ENCODE data around the gene MGAM2. TPM values are rescaled to one million over a fixed set of nuclear protein-coding genes. Genes with fewer than 3 reads are reported as not detected.

The MGAM2 gene
- total RNA-seq, 1 experiment from 2014 or later: not detected

DNA sequence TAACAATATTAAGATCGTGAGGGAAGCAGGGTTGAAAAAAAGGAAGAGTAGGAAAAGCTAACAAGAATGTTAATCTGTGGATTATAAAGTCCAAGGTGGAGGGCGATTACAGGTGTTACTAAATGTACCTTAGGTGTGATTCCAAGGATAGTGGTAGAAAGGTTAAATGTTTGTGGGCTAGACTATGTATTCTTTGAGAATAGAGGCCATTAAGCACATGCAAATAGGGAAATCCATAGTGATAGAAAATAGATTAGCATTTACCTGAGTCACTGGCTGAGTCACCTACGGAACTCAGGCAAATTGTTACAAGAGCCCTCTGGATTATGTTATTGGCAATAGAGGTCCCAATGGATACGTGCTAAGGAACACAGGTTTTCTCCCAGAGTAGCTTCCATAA is 9.0 kb downstream of the MGAM2 start:
- intact Hi-C loops (cut with micrococcal nuclease): no loop called here
- CTCF ChIA-PET: no interaction called here
- TF ChIP-seq CTCF (IDR thresholded peaks at IDR 0.05; ENCODE audit: unreplicated experiment): no peak
- H3K27ac Mint-ChIP-seq (ENCODE audit: low read depth, unreplicated experiment): no peak overlapping the region
- no peaks in the 10 kb centered on the region for H3K36me3 Mint-ChIP-seq (ENCODE audit: insufficient read depth, unreplicated experiment)
- POLR2A ChIA-PET: no interaction called here
- DNase-seq (ENCODE audit: unreplicated experiment): no peak
- no peaks in the 10 kb centered on the region for H3K4me1 Mint-ChIP-seq (ENCODE audit: insufficient read depth, unreplicated experiment)
- no TSS peak for BruUV-seq (replicated peaks)
- no peaks in the 10 kb centered on the region for H3K9me3 Mint-ChIP-seq (ENCODE audit: unreplicated experiment)
- H3K27me3 Mint-ChIP-seq (ENCODE audit: insufficient read depth, unreplicated experiment): peaks cover 22% of the 10 kb centered on the region
- H3K4me3 Mint-ChIP-seq (ENCODE audit: unreplicated experiment): no peak overlapping the region

DNA sequence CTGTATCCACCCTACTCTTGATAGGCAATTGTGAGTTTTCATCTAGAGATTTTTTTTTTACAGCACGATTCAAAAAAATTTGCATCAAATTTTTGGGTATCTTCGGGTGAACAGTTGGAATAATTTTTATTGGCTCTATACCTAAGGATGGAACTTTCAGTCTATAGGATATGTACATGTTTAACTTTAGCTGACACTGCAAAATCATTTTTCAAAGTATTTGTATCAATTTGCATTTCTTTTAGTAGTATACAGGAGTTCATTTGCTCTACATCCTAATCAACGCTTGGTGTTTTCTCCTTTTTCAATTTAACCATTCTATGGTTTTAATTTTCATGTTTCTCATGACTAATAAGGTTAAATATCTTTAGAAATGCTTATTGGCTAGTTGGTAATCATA is 11.7 kb downstream of the MGAM2 start:
- peaks cover 22% of the 10 kb centered on the region for H3K27me3 Mint-ChIP-seq (ENCODE audit: insufficient read depth, unreplicated experiment)
- no peak for TF ChIP-seq CTCF (IDR thresholded peaks at IDR 0.05; ENCODE audit: unreplicated experiment)
- DNase-seq (ENCODE audit: unreplicated experiment): no peak
- no peaks in the 10 kb centered on the region for H3K36me3 Mint-ChIP-seq (ENCODE audit: insufficient read depth, unreplicated experiment)
- ChIA-PET CTCF (interaction anchor here (0.6 to 1.1 kb wide), 3 partner anchors 11 to 13 kb away, joined by 3 to 6 read pairs (median 3); no protein-coding TSS in a partner anchor), POLR2A (no interaction called here)
- H3K4me1 Mint-ChIP-seq (ENCODE audit: insufficient read depth, unreplicated experiment): no peaks in the 10 kb centered on the region
- no peaks in the 10 kb centered on the region for H3K9me3 Mint-ChIP-seq (ENCODE audit: unreplicated experiment)
- H3K4me3 Mint-ChIP-seq (ENCODE audit: unreplicated experiment): no peak overlapping the region
- BruUV-seq (replicated peaks): no TSS peak
- intact Hi-C loops (cut with micrococcal nuclease): no loop called here
- no peak overlapping the region for H3K27ac Mint-ChIP-seq (ENCODE audit: low read depth, unreplicated experiment)

DNA sequence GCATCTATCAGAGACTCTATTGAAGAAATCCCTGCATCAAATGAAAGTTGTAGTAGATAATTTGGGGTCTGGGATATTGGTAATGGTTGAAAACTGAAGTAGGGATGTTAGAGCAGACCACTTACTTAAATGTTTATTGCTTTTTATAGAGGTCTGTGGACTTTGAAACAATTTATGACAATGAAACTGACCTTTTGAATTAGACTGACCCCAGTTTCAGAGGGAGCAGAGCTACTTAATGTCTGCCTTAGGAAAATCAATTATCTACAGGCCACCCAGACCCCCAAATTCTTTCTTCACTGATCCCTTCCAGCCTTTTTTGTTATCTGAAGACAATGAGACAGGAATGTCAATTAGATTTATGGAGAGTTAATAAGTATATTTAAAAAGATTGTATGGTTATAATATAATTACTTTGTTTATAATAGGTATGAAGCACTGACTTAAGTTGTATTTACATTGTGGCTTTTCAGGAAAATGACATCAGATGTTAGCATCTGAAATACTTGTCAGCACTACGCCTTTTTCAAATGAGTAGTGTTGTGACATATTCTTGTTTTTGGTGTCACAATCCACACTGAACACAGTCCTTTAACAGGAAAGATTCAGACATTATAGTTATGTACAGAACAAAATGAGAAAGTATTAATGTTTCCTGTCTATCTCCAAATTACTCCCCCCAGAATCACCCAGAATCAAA is 13.9 kb downstream of the MGAM2 start:
- CTCF ChIA-PET: interaction anchor here (0.6 kb wide), 1 partner anchor 493 kb away, joined by 3 read pairs; no protein-coding TSS in a partner anchor
- Mint-ChIP-seq H3K4me1 (ENCODE audit: insufficient read depth, unreplicated experiment) (no peaks in the 10 kb centered on the region), H3K9me3 (ENCODE audit: unreplicated experiment) (no peaks in the 10 kb centered on the region), H3K36me3 (ENCODE audit: insufficient read depth, unreplicated experiment) (no peaks in the 10 kb centered on the region), H3K4me3 (ENCODE audit: unreplicated experiment) (no peak overlapping the region), H3K27me3 (ENCODE audit: insufficient read depth, unreplicated experiment) (peaks cover 15% of the 10 kb centered on the region), H3K27ac (ENCODE audit: low read depth, unreplicated experiment) (no peak overlapping the region)
- DNase-seq (ENCODE audit: unreplicated experiment): no peak
- TF ChIP-seq CTCF (IDR thresholded peaks at IDR 0.05; ENCODE audit: unreplicated experiment): no peak
- POLR2A ChIA-PET: no interaction called here
- intact Hi-C loops (cut with micrococcal nuclease): no loop called here
- BruUV-seq (replicated peaks): no TSS peak

DNA sequence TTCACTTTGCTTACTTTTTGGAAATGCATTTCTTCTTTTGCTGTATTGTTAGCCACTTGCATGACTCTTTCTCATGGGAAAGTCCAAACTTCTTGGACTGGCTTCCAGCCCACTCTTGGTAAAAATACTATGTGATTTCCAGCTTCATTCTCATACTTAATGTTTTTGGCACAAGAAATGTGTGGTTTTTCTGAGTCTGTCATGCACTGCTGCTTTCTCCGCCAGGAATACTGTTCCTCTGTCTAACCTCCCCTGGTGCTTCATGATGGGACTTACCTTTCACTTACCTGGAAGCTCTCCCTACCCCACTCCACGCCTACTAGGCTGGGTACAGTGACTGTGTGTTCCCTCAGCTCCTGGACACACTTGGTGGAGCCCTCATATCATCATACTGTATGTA is 18.7 kb downstream of the MGAM2 start:
- Mint-ChIP-seq H3K4me1 (ENCODE audit: insufficient read depth, unreplicated experiment) (no peaks in the 10 kb centered on the region), H3K36me3 (ENCODE audit: insufficient read depth, unreplicated experiment) (no peaks in the 10 kb centered on the region), H3K4me3 (ENCODE audit: unreplicated experiment) (no peak overlapping the region), H3K9me3 (ENCODE audit: unreplicated experiment) (no peaks in the 10 kb centered on the region), H3K27ac (ENCODE audit: low read depth, unreplicated experiment) (no peak overlapping the region), H3K27me3 (ENCODE audit: insufficient read depth, unreplicated experiment) (no peaks in the 10 kb centered on the region)
- BruUV-seq (replicated peaks): no TSS peak
- intact Hi-C loops (cut with micrococcal nuclease): no loop called here
- ChIA-PET CTCF (interaction anchor here (0.6 to 1.0 kb wide), 2 partner anchors 18 to 155 kb away, joined by 3 read pairs; no protein-coding TSS in a partner anchor), POLR2A (no interaction called here)
- no peak for TF ChIP-seq CTCF (IDR thresholded peaks at IDR 0.05; ENCODE audit: unreplicated experiment)
- DNase-seq (ENCODE audit: unreplicated experiment): no peak
